ENCODE measurements around the gene TAF4. TPM values are rescaled to one million over a fixed set of nuclear protein-coding genes. Genes with fewer than 3 reads are reported as not detected.
A peak's percentile ranks its signal among the peaks of the same experiment; 100 is the strongest.

TAF4 gene
- total and polyA plus RNA-seq, 2 of the 13 experiments (the other 11 are each of a cell fraction or from before 2014, with no cell fraction given): 5.9 to 12.0 TPM

DNA sequence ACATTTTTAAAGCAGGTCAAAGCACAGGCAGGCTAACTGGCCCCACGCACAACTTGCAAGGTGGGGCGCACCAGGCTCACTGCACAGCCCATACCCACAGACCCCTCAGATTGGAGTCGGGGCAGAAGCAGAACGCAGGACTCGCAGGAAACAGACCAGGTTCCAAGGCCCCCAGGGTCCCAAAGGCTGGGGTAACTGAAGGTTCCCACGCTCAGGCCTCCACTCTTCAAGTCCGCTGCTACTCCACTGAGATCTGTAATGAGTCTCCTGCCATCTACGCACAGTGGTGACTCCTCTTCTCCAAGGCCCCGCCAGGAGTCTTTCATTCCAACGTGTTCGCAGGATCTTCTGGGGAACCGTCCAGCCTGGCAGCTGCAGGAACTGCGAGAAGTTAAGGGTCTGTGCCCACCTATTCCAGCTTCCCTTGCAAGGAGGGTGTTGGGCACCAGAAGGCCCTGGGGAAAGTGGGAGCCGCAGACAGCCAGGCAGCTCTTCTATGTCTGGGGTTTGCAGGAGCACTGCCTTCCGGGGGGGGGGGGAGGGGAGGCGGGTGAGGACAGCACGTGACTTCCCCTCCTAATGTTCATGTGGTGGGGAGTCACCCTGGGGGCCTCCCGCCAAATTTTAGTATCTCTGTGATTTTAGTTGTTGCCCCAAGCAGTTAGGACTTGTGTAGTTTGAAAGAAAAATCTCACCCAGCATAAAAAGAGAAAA, 2.0 kb upstream of the TAF4 start (continued):
- TF ChIP-seq, protein P1, sequence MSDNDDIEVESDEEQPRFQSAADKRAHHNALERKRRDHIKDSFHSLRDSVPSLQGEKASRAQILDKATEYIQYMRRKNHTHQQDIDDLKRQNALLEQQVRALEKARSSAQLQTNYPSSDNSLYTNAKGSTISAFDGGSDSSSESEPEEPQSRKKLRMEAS (IDR thresholded peaks at IDR 0.05): no peak; the same call in 1 of the 2 replicates
- TF ChIP-seq HOXD1 (CRISPR knock-in tag; IDR thresholded peaks at IDR 0.05): no peak
- TF ChIP-seq, protein P2, sequence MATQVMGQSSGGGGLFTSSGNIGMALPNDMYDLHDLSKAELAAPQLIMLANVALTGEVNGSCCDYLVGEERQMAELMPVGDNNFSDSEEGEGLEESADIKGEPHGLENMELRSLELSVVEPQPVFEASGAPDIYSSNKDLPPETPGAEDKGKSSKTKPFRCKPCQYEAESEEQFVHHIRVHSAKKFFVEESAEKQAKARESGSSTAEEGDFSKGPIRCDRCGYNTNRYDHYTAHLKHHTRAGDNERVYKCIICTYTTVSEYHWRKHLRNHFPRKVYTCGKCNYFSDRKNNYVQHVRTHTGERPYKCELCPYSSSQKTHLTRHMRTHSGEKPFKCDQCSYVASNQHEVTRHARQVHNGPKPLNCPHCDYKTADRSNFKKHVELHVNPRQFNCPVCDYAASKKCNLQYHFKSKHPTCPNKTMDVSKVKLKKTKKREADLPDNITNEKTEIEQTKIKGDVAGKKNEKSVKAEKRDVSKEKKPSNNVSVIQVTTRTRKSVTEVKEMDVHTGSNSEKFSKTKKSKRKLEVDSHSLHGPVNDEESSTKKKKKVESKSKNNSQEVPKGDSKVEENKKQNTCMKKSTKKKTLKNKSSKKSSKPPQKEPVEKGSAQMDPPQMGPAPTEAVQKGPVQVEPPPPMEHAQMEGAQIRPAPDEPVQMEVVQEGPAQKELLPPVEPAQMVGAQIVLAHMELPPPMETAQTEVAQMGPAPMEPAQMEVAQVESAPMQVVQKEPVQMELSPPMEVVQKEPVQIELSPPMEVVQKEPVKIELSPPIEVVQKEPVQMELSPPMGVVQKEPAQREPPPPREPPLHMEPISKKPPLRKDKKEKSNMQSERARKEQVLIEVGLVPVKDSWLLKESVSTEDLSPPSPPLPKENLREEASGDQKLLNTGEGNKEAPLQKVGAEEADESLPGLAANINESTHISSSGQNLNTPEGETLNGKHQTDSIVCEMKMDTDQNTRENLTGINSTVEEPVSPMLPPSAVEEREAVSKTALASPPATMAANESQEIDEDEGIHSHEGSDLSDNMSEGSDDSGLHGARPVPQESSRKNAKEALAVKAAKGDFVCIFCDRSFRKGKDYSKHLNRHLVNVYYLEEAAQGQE (IDR thresholded peaks at IDR 0.05; ENCODE audit: borderline replicate concordance in 1 of 2, low read depth in 1 of 2, low read length in 2 of 2): no peak
- TF ChIP-seq HNF4G (IDR thresholded peaks at IDR 0.05; ENCODE audit: borderline replicate concordance, low read depth, low read length): no peak
- TF ChIP-seq HNF4G (CRISPR knock-in tag; IDR thresholded peaks at IDR 0.05; ENCODE audit: borderline replicate concordance, low read depth): no peak
- TF ChIP-seq ZNF747 (CRISPR knock-in tag; IDR thresholded peaks at IDR 0.05; ENCODE audit: borderline replicate concordance): no peak
- TF ChIP-seq, protein P3, sequence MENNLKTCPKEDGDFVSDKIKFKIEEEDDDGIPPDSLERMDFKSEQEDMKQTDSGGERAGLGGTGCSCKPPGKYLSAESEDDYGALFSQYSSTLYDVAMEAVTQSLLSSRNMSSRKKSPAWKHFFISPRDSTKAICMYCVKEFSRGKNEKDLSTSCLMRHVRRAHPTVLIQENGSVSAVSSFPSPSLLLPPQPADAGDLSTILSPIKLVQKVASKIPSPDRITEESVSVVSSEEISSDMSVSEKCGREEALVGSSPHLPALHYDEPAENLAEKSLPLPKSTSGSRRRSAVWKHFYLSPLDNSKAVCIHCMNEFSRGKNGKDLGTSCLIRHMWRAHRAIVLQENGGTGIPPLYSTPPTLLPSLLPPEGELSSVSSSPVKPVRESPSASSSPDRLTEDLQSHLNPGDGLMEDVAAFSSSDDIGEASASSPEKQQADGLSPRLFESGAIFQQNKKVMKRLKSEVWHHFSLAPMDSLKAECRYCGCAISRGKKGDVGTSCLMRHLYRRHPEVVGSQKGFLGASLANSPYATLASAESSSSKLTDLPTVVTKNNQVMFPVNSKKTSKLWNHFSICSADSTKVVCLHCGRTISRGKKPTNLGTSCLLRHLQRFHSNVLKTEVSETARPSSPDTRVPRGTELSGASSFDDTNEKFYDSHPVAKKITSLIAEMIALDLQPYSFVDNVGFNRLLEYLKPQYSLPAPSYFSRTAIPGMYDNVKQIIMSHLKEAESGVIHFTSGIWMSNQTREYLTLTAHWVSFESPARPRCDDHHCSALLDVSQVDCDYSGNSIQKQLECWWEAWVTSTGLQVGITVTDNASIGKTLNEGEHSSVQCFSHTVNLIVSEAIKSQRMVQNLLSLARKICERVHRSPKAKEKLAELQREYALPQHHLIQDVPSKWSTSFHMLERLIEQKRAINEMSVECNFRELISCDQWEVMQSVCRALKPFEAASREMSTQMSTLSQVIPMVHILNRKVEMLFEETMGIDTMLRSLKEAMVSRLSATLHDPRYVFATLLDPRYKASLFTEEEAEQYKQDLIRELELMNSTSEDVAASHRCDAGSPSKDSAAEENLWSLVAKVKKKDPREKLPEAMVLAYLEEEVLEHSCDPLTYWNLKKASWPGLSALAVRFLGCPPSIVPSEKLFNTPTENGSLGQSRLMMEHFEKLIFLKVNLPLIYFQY (CRISPR knock-in tag; IDR thresholded peaks at IDR 0.05; ENCODE audit: borderline replicate concordance): no peak
- TF ChIP-seq, protein P4, sequence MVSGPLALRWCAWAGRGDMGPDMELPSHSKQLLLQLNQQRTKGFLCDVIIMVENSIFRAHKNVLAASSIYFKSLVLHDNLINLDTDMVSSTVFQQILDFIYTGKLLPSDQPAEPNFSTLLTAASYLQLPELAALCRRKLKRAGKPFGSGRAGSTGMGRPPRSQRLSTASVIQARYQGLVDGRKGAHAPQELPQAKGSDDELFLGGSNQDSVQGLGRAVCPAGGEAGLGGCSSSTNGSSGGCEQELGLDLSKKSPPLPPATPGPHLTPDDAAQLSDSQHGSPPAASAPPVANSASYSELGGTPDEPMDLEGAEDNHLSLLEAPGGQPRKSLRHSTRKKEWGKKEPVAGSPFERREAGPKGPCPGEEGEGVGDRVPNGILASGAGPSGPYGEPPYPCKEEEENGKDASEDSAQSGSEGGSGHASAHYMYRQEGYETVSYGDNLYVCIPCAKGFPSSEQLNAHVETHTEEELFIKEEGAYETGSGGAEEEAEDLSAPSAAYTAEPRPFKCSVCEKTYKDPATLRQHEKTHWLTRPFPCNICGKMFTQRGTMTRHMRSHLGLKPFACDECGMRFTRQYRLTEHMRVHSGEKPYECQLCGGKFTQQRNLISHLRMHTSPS (CRISPR knock-in tag; IDR thresholded peaks at IDR 0.05; ENCODE audit: low read depth): 0 out of 2 replicates have a peak, but pooled peaks have one; percentile 5
- TF ChIP-seq PLRG1 (conservative IDR thresholded peaks at IDR 0.05): no peak
- TF ChIP-seq SIN3B (IDR thresholded peaks at IDR 0.05; ENCODE audit: low read length): no peak
- TF ChIP-seq, protein P5, sequence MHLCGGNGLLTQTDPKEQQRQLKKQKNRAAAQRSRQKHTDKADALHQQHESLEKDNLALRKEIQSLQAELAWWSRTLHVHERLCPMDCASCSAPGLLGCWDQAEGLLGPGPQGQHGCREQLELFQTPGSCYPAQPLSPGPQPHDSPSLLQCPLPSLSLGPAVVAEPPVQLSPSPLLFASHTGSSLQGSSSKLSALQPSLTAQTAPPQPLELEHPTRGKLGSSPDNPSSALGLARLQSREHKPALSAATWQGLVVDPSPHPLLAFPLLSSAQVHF (CRISPR knock-in tag; IDR thresholded peaks at IDR 0.05): no peak
- no peak for TF ChIP-seq MYC (CRISPR knock-in tag; IDR thresholded peaks at IDR 0.05; ENCODE audit: borderline replicate concordance)
- TF ChIP-seq CREB1 (IDR thresholded peaks at IDR 0.05): no peak
- no peak for TF ChIP-seq CREB1 (CRISPR knock-in tag; IDR thresholded peaks at IDR 0.05)
- TF ChIP-seq ZBTB38 (CRISPR knock-in tag; IDR thresholded peaks at IDR 0.05): 0 out of 2 replicates have a peak, but pooled peaks have one; percentile 46
- TF ChIP-seq, protein P6, sequence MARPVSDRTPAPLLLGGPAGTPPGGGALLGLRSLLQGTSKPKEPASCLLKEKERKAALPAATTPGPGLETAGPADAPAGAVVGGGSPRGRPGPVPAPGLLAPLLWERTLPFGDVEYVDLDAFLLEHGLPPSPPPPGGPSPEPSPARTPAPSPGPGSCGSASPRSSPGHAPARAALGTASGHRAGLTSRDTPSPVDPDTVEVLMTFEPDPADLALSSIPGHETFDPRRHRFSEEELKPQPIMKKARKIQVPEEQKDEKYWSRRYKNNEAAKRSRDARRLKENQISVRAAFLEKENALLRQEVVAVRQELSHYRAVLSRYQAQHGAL (CRISPR knock-in tag; IDR thresholded peaks at IDR 0.05; ENCODE audit: not compliant biosample characterization): no peak
- TF ChIP-seq RFX5 (IDR thresholded peaks at IDR 0.05; ENCODE audit: low read depth, low read length): no peak

All from HepG2 (cell line).